ENCODE results near the gene MAML3. TPM values are rescaled to one million over a fixed set of nuclear protein-coding genes. Genes with fewer than 3 reads are reported as not detected.
A peak's percentile ranks its signal among the peaks of the same experiment; 100 is the strongest.

Gene MAML3
- polyA plus RNA-seq, 1 donor = 6.0 TPM

DNA sequence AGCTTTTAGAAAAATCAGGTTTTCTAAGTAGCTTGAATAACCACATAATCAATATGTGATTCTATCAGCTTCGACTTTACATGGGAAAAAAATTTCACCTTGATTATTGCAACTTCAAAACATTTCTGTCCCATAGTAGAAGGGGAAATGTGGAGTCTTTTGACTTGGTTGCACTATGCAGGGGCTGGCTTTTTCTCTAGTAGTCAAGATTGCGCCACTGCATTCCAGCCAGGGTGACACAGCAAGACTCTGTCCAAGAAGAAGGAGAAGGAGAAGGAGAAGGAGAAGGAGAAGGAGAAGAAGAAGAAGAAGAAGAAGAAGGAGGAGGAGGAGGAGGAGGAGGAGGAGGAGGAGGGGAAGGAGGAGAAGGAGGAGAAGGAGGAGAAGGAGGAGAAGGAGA, 84.9 kb downstream of the MAML3 start:
- no peak for DNase-seq

DNA sequence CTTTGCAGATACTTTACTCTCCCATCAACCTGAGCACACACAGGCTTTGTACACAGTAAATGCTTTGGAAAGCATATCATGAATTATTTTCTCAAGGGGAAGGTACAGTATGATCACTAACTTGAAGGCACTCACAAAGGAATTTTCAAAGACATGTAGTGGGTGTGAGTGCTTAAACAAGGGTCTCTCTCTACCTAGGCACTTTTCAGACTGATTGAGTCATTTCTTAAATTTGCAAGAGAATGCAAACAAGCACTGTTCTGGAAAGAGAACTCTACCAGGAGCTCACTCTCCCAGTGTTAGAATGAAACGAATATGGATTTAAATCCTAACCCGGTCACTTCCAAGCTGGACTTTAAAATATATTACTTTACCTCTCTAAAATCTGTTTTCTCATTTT, 85.7 kb downstream of the MAML3 start:
- no peak for DNase-seq

DNA sequence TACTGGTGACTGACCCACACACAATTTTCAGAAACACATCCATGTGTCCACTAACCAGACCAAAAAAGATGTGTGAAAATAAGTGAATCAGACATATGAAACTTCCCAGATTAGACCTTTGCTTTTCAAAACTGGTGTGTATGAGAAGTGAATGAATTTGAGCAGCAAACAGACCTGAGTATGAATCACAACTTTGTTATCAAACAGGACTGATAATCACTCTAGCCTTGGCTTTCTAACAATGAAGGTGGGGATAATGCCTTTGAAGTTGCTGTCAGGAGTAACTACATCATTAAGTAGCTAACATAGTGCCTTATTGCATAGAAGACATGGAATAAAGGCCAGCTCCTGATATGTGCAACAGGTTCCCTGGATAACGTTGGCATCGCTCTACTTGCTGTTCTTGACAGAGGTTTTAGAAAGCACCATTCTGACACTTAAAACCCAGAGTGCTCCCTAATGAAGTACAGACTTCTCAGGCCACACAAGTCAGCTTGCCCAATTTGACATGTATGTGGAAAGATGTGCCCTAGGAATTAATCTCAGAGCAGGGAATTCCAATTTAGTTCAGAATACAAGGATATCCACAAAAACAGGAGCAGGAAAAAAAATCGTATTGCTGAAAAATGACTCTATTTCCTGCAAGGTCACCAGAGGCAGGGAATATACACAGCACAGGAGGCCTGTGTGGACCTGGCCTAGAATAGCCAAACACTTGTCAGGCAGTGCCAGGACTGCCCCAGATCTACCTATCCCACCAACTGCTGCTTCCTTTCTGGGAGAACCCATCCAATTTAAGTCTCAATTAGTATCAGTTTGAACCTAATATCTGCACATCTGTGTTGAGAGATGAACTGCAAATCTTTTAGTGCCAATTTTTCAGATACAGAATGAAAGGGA, 87.7 kb downstream of the MAML3 start:
- DNase-seq = no peak

DNA sequence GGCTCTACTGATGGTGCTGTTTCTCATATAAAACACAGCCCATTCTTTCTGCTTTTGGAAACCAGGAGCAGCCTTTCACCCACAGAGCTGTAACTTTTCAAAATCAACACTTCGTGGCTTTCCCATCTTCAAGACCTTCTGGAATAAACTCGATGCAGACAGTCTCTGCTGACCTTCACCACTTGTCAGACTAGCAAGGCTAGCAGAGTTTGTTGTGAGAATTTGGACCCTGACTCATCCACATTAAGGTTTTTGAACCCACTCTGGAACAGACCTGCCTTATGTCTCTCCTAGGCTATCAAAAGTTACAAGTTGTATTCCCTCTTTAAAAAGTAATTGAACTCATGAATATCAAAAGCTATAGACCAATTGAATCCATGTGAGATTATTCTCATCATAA, 88.6 kb downstream of the MAML3 start:
- DNase-seq = no peak

DNA sequence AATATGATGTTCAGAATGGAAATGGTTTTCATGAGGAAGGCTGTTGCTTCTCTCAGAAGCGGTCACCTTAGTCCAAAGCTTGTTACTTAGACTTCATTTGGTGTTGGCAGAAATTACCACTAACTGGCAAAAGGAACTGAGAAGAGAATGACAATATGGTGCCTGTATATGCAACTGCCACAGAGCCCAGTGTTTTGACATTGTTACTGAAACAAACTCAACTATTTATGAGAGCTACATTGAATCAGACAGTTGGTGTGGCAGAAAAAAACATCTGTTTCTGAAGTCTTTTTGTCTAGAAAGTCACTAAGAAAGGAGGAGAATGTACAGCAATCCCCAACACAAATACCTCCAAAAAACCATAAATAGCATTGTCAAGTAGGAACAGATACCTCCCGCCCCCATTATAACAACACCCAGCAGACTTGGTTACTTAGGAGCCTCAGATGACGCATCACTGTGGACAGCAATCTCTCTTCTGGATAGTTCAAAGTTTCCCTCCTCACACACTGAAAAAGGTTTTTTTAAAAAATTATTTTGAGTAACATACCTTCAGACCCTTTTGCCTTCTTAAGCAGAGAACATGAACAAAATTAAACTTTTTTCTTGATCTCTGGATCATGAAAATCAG, 92.2 kb downstream of the MAML3 start:
- DNase-seq = no peak

DNA sequence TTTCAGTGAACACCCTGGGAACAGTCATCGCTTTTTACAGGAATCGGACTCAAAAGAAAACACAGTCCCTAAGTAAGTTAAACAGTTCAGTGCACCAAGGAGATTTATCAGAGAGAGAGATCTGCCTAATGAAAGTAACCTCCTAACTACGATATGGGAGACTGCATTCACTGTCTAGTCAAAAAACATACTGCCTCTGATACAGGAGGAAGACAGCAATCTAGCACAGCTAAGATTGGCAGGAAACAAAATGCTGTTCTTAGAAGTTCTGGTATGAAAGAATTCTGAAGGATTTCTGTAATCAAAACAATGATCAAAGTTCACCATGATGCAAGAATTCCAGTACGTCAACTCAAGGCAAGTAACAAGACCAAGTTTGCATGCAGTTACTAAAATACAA, 92.8 kb downstream of the MAML3 start:
- DNase-seq = no peak

DNA sequence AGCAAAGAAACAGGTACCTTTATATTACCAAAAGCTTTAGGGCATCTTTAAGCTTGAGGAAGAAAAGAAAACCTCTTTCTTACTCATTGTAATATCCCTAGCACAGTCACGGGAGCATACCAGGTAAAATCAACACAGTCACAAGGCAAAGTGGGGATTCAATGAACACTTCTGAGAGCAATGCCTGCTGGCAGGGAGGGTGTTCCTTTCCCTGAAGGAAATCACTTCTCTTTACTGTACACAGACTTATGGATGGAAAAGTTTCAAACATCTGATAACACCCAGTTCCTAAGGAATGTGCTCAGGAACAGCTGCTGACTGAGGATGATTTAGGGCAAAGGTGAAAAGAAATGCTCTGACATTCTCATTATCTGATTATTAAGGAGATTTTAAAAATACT, 94.8 kb downstream of the MAML3 start:
- DNase-seq = no peak

DNA sequence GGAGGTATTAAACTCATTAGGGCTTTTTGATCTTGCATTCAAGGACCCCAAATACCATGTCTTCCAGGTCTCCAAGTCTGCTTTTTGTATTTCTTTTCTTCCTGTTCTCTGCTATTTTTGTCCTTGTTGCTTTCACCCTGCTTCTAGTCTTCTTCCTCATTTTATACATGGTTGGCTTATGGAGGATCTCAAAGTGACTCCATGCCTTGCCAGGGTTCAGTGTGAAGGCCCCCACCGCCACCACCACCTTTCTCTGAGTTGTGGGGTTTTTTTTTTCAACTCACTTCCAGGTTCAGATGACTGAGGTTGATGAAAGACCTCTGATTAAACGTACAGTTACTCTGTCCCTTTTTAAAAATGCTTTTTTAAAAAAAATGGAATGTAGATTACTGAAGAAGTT, 96.3 kb downstream of the MAML3 start:
- DNase-seq = no peak

DNA sequence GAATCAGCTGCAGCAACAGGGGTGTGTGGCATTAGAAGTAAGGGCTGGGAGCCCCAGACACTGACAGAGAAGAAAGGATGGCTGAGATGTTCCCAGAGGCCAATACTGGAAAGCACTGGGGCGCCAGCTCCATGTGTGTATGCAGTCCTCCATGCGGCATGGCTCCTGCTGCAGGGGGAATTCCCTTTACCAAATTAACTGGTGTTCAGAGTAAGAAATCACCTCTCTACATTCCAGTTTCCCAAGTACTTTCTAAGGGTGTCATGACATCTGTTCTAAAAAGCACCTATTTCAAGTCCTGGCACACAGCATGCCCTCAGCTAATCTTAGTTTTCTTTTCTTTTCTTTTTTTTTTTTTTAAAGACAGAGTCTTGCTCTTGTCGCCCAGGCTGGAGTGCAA, 98.0 kb downstream of the MAML3 start:
- DNase-seq = no peak

DNA sequence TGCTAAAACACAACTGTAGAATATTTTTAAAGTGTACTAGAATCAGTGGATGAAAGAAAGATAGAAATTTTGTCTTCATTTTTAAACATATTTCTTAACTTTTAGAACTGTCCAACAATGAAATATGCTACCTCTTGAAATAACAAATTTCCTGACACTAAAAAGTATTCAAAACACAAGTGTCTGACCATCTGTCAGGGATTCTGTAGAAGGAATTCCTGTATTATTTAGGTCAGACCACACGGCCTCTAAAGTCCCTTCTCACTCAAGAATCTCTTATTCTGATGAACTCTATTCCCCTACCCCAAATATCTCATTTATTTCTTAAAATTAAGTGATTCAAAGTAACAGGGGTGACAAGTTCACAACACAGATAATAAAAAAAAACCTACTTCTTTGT, 99.1 kb downstream of the MAML3 start:
- no peak for DNase-seq

DNA sequence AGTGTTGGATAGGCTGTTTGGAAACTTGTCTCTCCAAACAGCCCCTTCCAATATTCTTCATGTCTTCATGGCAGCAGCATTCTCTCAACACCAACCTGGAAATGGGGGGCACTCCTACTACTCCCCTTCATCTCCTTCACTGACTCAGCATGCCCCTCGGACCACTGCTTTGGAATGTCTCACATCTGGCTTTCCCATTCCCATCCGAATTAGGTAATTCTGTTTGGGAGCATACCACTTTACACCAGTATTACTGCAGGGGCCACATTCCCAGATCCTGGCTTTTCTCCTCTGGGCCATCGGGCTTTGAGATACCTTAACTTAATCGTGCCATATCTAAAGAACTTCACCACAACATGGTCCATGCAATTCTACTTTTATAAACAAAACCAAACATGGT, 100.8 kb downstream of the MAML3 start:
- no peak for DNase-seq

DNA sequence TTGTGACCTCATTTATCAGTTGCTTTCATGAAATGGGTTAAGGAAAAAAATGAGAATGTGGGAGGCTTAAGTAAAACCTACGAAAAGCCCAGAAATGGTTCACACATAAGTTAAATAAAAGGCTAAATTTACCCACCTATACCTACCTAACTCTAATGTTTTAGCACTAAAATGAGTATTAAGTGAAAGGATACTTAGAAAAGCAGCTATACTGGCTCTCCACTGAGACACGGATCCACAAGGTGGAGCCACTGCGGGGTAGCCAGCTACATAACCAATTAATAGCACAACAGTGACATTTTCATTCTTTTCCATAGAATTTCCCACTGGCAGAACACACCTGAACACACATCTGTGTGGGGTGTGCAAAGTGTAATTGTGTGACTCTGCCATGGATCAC, 101.9 kb downstream of the MAML3 start:
- DNase-seq = peak; percentile 10

DNA sequence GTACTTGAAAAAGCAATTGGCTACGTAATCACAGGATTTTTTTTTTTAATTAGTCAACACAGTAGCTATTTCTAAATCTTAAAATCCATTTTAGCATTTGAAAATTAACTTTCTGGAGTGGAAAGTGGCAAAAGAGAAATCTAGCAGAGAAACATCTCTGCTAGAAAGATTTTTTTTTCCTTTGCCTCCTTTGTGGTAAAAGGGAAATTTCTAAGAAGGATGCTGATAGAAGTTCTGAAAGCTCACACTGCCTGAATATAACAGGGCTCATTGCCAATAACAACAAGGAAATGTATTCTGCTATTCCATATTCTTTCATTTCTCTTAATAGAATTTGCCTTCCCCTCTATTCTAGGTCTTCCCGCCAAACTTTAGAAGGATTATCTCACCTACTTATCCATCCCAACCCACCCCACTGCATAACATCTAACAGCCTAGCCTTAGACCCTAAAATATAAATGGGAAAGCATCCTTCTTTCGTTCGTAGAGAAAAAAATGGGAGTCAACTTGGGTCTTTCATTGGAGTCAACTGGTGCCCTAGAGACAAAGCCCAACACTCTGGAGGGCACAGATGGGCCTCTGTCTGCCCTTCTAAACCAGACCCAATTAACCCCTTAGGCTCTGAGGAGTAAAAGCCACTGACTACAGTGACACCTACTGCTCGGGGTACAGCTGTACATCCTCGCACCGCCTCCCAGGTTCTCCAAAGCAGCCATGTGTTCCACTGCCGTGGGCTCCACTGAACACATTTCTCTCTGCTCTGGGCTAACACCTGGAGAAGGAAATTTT, 103.9 kb downstream of the MAML3 start:
- no peak for DNase-seq

DNA sequence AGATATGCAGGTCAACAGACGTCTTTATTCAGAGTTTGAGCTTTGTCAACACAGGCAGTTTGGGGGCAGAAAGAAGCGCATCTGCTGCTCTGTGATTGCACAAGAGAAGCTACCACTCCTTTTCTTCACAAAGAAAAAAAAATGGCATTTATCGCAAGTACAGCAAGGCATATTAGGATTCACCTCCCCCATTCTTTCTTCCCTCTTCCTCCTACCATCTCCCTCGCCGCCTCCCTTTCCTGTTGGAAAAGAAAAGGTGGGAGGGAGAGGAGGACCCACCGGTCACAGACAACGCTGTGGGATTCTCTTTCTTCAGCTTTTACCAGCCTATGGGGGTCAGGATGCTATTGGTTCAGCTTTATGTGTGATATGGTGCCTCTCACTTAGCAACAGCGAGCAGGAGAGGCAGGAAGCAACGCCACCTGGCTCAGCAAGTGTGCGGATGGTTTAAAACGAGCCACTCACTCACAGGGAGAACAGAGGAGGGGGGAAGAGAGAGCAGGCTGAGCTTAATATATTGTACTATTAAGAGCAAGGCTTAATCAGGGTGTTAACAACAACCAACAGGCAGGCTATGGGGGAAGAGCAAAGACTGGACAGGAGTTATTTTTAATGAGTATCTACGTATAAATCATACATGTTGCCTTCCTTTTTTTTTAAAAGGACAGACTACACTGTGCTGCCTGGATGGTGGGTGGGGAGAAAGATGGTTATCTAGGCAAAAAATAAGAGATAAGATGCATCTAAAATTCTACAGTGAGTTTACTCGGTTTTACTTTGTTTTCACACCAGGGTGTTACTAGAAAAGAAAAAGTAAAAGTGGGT, 104.7 kb downstream of the MAML3 start:
- peak; percentile 62 for DNase-seq

DNA sequence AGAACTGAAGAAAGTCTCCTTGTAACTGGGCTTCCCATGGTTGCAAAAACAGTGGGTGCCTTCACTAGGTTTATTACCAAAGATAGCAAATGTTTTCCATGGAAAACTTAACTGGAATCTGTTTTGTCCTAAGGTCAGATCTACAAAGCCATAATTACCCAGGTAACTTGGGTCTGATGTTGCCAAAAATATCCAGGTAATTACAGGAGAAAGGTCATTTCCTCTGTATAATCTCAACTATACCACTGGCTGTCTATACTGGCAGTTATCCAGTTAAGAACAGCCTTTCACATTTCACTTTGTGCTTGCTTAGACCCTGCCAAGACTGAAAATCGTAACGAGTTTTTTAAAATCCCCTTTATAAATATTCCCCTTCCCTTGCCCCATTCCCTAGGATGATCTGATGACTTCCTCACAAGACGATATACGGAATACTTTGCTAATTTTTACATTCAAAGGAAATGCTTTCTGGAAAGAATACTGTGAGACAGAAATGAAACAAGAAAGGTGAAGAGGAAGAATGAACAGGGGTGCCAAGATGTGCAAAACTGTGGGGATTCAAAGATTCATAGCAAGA, 105.5 kb downstream of the MAML3 start:
- DNase-seq = peak; percentile 10

DNA sequence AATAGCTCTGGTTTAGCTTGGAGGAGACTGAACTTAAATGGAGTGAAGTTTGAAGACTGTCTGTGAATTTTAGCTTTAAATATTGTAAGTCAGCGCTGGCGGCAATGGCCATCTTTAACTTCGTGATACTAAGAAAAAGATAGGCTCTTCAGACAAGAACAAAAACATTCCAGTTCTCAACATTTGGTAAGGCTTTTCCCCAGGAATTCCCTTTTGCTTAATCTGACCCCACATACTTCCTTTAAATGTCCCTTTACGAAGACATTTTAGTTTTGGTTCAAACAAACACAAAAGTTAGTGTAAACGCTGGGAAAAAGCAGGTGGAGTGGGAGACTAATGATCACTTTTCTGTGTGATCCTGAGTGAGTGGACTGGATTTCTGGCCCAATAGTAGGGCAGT, 106.2 kb downstream of the MAML3 start:
- no peak for DNase-seq

DNA sequence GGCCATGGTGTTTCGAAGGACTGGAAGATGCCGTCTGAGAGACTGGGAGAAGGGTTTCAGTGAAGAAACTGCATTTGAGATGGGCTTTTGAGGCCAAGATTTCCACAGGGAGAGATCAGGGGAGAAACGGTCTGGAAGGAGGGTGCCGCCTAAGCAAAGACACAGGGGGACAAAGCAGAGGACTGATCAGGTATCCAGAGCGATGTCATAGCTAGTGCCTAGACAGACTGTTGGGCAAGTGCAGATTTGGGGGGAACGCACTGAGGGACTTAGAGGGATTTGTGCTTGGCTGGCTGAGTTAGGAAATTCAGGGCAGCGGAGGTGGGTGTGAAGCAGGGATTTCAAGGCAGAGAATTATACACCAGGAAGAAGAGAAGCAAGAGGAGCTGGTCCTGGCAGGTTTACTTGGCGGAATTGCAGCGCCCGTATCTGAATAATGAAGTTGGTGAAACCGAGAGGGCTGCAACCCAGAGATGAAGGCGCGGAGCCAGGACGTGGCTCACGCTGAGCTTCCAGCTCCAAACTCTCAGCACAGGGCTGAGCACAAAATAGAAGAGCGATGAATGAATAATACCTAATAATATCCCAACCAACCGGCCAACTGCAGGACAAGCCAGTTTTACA, 106.9 kb downstream of the MAML3 start:
- DNase-seq = peak; percentile 16

DNA sequence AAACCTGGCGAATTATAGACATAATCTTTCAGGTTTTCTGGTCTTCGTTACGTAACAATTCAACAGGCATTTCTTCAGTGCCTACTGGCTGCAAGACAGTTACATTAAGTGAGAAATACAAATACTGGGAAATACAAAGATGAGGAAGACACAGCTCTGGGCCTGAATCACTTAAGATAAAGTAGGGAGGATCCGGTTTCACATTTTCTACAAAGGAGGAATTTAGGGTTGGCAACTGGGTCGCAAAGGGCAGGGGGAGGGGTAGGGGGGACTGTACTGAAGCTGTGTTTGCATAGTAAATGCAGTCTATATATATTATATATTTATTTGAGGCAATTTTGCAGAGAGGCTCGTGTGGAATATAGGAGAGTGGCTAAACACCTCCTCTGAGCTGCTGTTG, 107.4 kb downstream of the MAML3 start:
- DNase-seq = no peak

DNA sequence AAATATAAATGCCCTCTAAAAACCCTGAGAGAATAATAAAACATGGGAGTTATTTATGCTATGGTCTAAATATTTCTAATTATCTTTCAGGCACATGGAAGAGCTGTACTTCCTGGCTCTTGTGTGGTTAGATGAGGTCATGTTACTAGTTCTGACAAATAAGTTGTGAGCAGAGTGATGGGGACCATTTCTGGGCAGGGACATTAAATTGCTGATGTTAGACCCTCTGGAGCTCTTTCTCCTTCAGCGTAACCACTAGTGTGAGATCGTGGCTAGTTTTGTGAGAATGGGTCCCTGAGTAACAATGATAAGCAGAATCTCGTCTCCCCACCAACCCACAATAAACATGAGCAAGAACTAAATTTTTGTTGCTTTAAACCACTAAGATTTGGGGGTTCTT, 108.0 kb downstream of the MAML3 start:
- DNase-seq = no peak

DNA sequence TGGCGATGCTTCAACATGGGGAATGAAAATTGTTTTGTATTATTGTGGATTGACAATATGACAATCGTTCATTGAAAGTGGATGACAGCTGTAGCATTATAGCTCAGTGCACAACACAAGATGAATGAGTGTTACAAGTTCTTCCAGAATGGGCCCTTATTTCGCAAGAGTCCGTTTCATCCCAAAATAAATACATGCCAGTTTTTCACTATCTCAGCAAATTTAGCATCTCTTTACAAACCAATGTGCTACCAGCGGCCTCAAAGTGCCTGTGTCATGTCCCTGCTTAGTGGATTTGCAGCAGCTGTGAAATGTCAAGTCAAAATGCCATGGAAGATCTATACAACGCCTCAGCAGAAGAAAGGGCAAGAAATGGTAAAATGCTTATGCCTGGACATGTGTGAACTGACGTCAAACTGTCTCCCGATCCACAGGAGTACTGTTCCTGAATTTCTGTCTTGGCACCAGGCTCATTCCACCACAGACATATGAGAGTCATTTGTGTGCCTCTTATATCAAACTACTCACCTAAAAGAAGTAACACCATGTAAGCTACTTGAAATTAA, 109.6 kb downstream of the MAML3 start:
- no peak for DNase-seq

DNA sequence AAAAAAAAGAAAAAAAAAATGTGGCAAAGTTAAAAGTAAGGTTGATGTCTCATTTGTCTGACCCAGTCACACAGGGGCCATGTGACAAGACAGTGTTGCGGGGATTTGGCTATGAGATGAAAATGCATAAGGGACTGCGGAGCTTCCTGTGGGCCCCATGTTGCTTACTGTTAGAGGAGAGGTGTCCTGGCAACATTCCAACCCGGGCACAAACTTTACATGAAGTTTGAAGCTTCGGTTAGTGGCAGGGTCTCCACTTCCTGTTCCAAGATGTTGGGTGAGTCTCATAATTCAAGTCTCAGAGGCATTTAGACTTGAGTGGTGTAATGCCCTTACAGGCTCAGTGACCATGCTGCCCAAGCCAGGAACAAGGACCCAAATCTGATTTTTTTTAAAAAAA, 111.3 kb downstream of the MAML3 start:
- no peak for DNase-seq
